GM10266 (cell line): ENCODE data around the gene PLCE1.
"Not testable (repeated sequence)": the region's sequence is repeated elsewhere in the genome, so short reads cannot be mapped to it uniquely, and the experiment has no call there.

Experiments
- DNase-seq: peaks from one replicate; pipeline ENCODE4 v3.0.0; 2012; ENCODE audit errors: extremely low spot score
- TF ChIP-seq, protein P1 (sequence below): IDR thresholded peaks from 2 replicates; pipeline ENCODE4 v1.5.1; 2012; ENCODE audit warnings: mild to moderate bottlenecking, low read depth; ENCODE audit not compliant: control insufficient read depth, insufficient read depth; ENCODE audit errors: missing control alignments

Gene PLCE1

DNA sequence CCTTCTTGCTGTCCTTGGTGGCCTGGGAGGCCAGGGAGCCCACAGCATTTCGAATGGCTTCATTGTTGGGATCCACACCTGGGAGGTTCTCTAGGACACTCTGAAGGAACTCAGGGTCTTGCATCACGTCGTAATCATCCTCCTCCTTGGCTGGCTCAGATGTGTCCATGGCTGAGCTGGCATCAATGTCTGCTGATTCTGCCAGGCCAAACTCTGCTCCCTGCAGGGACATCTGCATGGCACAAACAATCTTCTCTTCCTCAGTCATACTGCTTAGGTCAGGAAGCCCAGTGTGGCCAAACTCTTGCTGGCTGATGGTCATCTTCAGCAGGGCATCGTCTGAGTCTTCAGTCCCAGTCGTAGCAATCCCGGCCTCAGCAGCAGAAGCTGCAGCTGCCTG is 34.9 kb upstream of the PLCE1 start:
- DNase-seq, result no peak
- TF ChIP-seq, protein P1, sequence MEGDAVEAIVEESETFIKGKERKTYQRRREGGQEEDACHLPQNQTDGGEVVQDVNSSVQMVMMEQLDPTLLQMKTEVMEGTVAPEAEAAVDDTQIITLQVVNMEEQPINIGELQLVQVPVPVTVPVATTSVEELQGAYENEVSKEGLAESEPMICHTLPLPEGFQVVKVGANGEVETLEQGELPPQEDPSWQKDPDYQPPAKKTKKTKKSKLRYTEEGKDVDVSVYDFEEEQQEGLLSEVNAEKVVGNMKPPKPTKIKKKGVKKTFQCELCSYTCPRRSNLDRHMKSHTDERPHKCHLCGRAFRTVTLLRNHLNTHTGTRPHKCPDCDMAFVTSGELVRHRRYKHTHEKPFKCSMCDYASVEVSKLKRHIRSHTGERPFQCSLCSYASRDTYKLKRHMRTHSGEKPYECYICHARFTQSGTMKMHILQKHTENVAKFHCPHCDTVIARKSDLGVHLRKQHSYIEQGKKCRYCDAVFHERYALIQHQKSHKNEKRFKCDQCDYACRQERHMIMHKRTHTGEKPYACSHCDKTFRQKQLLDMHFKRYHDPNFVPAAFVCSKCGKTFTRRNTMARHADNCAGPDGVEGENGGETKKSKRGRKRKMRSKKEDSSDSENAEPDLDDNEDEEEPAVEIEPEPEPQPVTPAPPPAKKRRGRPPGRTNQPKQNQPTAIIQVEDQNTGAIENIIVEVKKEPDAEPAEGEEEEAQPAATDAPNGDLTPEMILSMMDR, result no peak

GRCh38 chr10:93960988-93961387 is 32.7 kb upstream of the PLCE1 start:
- not testable (repeated sequence) for DNase-seq

- TF ChIP-seq, protein P1, result no peak
- no peak for DNase-seq
Measured at GRCh38 chr10:93962973-93963372, 30.8 kb upstream of the PLCE1 start.

DNA sequence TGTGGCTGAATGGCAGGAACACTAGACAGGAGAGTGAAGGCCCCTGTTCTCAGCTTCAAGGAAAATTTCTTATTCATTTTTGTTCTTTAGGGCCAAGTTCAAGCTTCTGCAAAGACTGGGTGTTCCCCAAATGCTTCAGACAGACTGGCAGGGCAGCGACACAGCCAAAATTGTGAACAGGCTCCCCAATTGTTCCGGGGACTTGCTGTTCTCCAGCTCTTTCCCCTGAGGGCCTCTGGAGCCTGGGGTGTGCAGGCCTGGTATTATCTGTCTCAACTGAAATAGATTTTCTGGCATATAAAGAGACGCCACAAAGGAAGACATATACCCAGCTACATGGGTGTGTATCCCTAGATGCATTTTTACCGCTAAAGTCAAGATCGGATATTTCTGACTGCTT is 30.3 kb upstream of the PLCE1 start:
- TF ChIP-seq, protein P1, result no peak
- DNase-seq, result no peak

GRCh38 chr10:93965911-93966310 is 27.8 kb upstream of the PLCE1 start:
- no peak for DNase-seq
- TF ChIP-seq, protein P1, result no peak

- TF ChIP-seq, protein P1, result no peak
- no peak for DNase-seq
Measured at GRCh38 chr10:93967756-93968155, 26.0 kb upstream of the PLCE1 start.

GRCh38 chr10:93968540-93968945 is 25.2 kb upstream of the PLCE1 start:
- TF ChIP-seq, protein P1, result no peak
- no peak for DNase-seq

GRCh38 chr10:93970433-93971010 is 23.2 kb upstream of the PLCE1 start:
- DNase-seq, result not testable (repeated sequence)
